Ureter (tissue), 1 donor: ENCODE measurements around the gene SENP1. TPM values are rescaled to one million over a fixed set of nuclear protein-coding genes. Genes with fewer than 3 reads are reported as not detected.

Source experiments
- DNase-seq: peaks from one replicate; pipeline ENCODE4 v3.0.0-alpha.2; 2020; ENCODE audit warnings: low spot score
- total RNA-seq: library from RNA; stranded (reverse); gene quantifications from one replicate; pipeline ENCODE4 v1.2.4, GENCODE V29; 2023
- donor health status: DM: yes; HTN: yes; CAD: no.

Gene SENP1
- total RNA-seq, 1 donor from 2014 or later = 32.3 TPM

DNA sequence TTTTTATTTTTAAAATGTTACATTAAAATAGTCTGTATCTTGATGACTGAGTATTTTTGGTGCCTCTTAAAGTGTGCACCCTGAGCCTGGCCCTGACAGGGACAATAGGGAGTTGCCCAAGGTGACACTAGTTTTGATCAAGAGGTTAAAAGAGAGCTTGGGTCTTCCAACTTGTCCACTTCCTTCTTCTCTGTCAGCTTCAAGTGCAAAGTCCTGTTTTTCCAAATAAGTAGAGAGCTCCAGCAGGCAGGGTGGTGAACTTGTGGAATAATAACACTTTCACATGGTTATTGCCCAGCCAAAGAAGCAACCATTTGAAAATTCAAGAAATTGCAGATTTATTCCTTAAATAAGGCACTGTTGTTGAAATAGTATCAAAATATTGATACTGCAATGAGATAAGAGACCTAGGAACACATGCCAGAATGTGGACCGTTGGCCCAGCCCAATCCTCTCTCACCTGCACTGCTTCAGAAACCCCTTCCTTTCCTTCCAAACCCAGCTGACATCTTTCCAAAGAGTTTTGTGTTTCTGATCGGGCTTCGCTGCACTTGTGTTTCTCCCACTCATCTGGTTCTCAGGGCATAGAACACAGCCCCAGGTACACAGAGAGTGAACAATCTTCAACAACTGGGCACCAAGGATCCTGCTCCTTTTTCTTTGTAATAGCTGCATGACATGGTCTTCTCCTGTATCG lies 87.8 kb downstream of the SENP1 start:
- DNase-seq = no peak

- DNase-seq = no peak
Observed at GRCh38 chr12:48017496-48017895, 88.4 kb downstream of the SENP1 start.

- DNase-seq = no peak
Observed at GRCh38 chr12:48016373-48017020, 89.4 kb downstream of the SENP1 start.

- no peak for DNase-seq
Observed at GRCh38 chr12:48015954-48016353, 89.9 kb downstream of the SENP1 start.

GRCh38 chr12:48015129-48015528 lies 90.8 kb downstream of the SENP1 start:
- no peak for DNase-seq

- no peak for DNase-seq
Observed at GRCh38 chr12:48013287-48013686, 92.6 kb downstream of the SENP1 start.

DNA sequence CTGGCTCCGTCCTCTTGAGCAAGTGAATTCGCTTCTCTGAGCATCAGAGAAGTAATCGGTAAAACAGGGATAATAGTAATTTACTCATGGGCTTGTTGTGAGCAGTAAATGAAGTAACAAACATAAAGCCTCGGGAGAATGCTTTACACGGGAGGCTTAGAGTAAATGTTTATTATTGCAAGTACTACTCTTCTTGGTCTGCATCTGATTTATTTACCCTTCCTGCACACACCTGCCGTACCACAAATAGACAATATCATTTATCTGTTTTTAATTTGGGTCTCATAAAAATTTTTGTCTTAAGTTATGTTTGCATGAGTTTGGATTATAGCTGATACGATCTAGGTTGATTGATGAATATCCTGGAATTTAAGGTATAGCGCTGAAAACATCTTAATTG lies 93.8 kb downstream of the SENP1 start:
- no peak for DNase-seq

GRCh38 chr12:48010366-48010970 lies 95.4 kb downstream of the SENP1 start:
- no peak for DNase-seq

GRCh38 chr12:48009471-48009870 lies 96.4 kb downstream of the SENP1 start:
- DNase-seq = no peak

DNA sequence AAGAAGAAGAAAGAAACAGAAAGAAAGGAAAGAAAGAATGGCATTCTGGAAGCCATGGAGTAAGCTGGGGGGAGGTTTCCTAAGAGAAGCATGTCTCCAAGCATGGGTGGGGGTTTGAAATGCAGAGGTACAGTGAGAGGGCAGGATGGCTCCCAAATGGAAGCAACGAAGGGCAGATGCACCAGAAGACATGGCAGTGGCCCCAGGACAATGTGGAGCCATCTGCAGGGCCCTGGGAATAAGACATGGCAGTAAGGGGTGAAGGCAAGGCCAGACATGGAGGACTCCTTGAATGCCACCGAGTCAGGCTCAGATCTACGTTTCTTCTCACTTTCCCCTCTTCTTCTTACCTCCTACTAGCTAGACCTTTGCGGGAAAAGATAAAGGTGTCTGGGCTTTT lies 96.9 kb downstream of the SENP1 start:
- no peak for DNase-seq

- DNase-seq = no peak
Observed at GRCh38 chr12:48008349-48008748, 97.5 kb downstream of the SENP1 start.

DNA sequence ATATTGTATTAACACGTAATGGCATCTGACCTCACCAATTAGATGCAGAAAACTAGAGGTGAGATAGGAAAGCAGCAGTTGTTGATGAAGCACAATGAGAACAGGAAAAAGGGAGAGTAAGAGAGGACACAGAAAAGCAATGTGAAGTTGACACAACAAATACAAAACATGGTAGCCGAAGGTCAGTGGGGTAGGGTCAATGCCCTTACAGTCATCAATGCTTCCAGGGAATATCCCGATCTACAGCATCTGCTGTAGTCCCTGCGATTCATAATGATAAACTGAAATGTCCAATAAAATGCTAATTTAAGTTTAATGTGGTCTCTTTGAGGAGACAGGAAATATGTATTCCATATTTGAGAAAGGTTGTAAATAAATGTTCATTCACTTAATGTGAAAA lies 98.7 kb downstream of the SENP1 start:
- DNase-seq = no peak

DNA sequence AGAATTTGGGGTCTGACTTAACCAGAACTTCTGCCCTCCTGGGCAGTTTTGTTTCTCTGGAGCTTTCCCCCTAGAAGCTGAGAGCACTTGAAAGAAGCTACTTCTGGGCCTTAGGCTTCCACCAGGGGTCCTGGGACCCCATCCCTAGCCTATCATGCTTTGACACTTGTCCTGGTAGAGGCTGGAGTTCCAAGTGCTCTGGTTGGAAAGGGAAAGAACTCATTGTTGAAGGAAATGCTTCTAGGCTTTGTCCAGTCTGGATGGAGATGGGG lies 100.2 kb downstream of the SENP1 start:
- no peak for DNase-seq

DNA sequence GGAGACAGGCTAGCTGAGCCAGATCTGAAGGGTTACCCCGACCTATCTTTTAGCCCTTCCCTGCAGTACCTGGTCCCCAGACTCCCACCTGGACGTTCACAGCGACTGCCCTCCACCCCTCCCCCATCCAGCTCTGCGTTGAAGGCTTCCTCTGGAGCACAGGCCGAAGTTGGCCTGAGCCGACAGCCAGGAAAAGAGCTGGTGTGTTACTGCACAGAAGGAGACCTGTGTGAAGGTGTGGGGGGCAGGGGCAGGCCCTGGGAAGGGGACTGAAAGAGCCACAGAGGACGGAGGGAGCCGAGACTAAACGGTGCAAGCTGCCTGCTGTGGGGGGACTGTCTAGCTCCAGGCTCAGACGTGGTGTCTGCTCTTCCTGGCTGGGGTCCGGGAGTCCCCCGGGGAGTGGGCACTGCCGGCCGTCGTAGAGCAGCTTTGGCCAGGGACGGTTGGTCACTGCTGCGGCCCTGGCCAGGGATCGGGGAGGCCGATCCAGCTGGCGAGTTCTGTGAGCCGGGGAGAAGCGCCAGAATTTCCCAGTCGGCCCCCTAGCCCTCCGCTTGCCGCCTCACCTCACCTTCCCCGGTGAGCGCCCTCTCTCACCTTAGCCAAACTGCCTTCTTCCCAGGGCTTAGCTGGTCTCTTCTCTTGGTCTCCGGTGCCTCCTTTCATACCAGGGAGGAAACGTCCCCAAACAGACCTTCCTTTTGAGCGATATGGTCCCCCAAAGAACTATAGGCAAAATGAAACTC lies 100.7 kb downstream of the SENP1 start:
- no peak for DNase-seq

GRCh38 chr12:48004053-48004941 lies 101.6 kb downstream of the SENP1 start, which contains the start of gene COL2A1:
COL2A1 (minus strand) TSS chr12:48004476; CDS start chr12:48004321, 155 bp downstream.
- no peak for DNase-seq

DNA sequence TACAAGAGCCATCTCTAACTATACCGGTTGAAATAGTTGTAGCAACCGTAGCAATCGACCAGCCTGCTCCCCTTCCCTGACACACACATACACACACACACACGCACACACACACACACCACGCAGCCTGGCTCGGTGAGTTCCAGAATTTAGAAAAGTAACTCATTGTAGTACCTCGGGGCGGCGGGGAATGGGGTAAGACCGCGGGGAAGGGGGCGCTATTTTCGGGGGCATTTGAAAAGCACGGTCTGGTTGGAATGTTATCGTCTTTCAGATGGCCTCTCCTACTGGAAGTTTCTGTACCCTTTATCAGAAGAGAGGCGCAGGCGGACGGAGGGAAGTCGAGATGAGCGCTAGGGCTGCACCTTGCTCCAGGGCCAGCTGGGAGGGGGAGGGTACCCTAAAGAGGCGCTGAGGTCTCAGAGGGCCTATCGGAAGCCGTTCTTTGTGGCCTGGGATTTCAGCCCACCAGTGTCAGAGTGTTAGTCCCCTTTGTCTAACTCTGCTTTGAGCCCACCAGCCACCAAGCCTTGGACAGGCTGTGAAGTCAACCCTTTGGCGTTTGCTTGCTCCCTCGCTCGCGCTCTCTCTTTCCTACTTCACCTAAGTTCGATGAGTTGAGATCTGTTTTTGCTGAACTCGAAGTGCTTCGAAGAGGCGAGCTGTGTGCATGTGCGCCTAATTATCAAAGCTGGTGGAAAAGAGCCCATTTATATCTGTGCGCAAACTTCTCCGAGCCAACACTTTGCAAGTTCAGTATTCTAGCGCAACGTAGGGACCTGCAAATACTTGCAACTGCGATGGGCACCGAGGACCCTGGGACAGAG lies 102.4 kb downstream of the SENP1 start:
- no peak for DNase-seq

DNA sequence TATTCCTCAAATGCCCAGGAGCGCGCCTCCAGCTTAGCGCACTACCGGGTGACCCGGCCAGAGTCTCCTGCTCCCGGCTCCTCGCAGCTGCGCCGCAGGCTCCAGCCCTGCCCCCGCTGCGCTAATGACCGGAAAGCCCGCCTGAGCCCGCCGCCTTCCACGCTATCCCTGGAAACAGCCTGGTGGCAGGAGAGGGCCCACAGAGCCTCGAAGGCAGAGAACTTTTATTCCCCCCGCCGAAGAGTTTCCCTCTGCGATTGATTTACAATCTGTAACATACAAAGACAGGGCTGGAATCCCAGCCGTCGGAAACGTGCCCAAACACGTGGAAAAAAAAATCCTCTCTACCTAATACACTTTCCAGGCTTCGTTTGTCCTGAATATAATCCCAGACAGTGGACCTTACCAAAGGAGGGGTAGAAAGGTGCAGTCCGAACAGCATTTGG lies 103.1 kb downstream of the SENP1 start:
- DNase-seq = no peak

GRCh38 chr12:48002414-48002730 lies 103.5 kb downstream of the SENP1 start:
- no peak for DNase-seq

DNA sequence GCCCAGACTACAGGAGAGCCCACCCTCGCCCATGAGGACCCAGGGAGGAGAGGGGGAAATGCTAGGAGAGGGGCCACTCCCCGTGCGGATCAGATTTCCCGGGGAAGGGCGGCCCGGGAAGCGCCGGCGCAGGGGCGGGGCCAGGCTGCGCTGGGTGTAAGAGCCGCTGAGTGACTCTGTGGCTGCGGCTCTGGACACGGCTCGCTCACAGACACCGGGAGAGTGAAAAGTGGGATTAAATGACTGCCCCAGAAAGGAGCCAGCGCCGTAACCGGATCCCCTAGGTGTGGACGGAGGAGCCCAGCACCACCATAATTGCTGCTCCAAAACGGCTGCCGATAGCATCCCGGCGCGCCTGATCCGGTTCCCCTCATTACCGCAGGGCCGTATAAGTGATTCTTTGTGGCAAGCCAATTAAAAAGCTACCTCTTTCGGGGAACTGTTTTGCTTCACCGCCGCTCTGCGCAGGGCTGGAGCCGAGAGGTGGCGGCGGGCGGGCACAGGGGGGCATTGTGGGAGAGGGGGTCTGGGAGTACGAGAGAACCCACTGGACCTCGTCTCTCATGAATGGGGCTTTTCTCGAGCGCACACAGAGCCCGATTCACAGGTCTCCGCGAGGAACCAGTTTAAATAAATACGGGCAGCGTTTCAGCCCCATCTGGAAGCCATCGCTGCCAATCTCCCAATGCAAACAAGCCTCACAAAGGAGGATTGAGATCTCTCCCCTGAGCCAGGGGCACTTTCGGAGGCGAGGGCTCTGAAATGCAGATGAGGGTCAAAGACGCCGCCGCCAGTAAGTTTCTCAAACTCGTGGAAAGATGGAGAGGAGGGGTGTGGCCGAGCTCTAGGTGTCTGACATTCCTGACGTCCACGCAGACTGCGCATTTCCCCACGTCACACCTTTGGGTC lies 104.1 kb downstream of the SENP1 start:
- no peak for DNase-seq
